Measurements from ENCODE around the gene HTR6.

The HTR6 gene

DNA sequence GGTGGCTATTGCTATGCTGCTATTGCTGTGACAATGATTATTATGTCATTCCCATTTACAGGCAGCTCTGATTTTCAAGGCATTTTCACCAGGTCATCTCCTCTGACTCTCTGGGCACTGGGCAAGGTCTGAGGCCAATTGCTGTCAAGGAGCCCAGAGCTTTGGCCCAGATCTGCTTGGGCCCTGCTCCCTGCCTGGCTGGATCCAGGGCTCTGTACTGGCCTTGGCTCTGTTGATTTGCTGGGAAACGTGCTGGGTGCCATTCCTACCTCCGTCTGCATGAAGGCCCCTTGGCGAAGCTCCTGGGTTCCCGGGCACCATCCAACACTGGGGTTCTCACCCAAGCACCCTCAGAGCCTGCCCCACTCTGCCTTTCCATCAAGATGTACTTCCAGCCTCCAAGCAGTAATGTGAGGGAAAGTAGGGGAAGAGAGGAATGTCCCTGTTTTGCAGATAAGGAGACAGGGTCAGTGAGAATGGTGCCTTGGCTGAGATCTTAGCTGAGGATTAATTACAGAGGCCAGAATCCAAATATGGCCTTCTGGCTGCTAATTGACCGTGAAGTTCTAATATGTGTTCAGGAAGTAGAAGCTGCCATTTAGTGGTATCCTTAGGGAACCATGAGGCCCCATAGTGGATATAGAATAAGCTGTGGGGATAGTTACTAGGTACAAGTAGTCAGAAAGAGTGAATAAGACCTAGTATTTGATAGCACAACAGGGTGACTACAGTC, 63.9 kb downstream of the HTR6 start:
- DNase-seq, result no peak

DNA sequence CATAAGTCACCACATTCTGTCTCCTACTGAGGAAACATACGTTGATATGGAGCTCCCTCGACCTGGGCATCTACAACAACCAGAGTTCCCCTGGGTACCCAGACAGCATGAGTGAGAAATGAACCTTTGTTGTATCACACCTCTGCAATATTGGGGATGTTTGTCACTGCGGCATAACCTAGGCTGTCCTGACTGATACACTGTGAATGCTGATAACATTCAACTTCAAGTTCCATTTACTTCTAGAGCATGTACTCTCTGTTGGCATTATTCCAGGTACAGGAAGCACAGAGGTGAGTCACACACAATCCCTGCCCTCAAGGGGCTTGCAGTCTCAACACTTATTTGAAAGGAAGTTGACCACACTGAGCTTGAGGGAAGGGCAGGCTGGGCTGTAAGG, 65.6 kb downstream of the HTR6 start:
- no peak for DNase-seq
